Astrocyte (in vitro differentiated cells and primary cell): ENCODE data around the gene FAM168B. TPM values are rescaled to one million over a fixed set of nuclear protein-coding genes. Genes with fewer than 3 reads are reported as not detected.
A peak's percentile ranks its signal among the peaks of the same experiment; 100 is the strongest.

Experiments
- DNase-seq: peaks from one replicate; pipeline ENCODE4 v3.0.0-alpha.2; 2010; ENCODE audit warnings: low read depth
- FAIRE-seq: peaks from 2 replicates; lab custom pipeline; 2011; peaks lifted over from hg19 to GRCh38; lab: Jason Lieb, UNC
- H2AFZ ChIP-seq: 2 replicates; pipeline ENCODE4 v1.6.0; 2012; ENCODE audit warnings: low read depth, low read length, inconsistent platforms
- H3K27ac ChIP-seq: 2 replicates; pipeline ENCODE4 v1.5.1; 2011; ENCODE audit warnings: low read depth, low read length, inconsistent platforms
- H3K27me3 ChIP-seq: 2 replicates; pipeline ENCODE4 v1.6.0; 2011; ENCODE audit warnings: low read length, inconsistent platforms; ENCODE audit not compliant: insufficient read depth
- H3K36me3 ChIP-seq: 2 replicates; pipeline ENCODE4 v1.5.1; 2011; ENCODE audit warnings: low read length, inconsistent platforms; ENCODE audit not compliant: insufficient read depth
- H3K4me1 ChIP-seq: 2 replicates; pipeline ENCODE4 v1.5.1; 2011; ENCODE audit warnings: low read length, inconsistent platforms; ENCODE audit not compliant: insufficient read depth
- H3K4me2 ChIP-seq: 2 replicates; pipeline ENCODE4 v1.6.0; 2012; ENCODE audit warnings: low read length, inconsistent platforms
- H3K4me3 ChIP-seq: 2 replicates; pipeline ENCODE4 v1.5.1; 2011; ENCODE audit warnings: low read depth, mild to moderate bottlenecking, low read length, inconsistent platforms; ENCODE audit not compliant: insufficient read depth
- H3K79me2 ChIP-seq: 2 replicates; pipeline ENCODE4 v1.6.0; 2012; ENCODE audit warnings: mild to moderate bottlenecking, low read length, inconsistent platforms; ENCODE audit not compliant: insufficient read depth
- H3K9ac ChIP-seq: 2 replicates; pipeline ENCODE4 v1.6.0; 2012; ENCODE audit warnings: mild to moderate bottlenecking, low read length, inconsistent platforms
- H3K9me3 ChIP-seq: 2 replicates; pipeline ENCODE4 v1.5.1; 2012; ENCODE audit warnings: low read depth, mild to moderate bottlenecking, low read length, inconsistent platforms; ENCODE audit not compliant: insufficient read depth
- H4K20me1 ChIP-seq: 2 replicates; pipeline ENCODE4 v1.6.0; 2012; ENCODE audit warnings: low read length, inconsistent platforms; ENCODE audit not compliant: insufficient read depth
- H3K27ac Mint-ChIP-seq: one replicate; pipeline ENCODE4 v1.8.0; 2021; ENCODE audit warnings: mild to moderate bottlenecking, mixed read lengths; ENCODE audit not compliant: unreplicated experiment
- H3K27me3 Mint-ChIP-seq: one replicate; pipeline ENCODE4 v1.8.0; 2021; ENCODE audit warnings: low read depth, mixed read lengths; ENCODE audit not compliant: unreplicated experiment
- H3K36me3 Mint-ChIP-seq: one replicate; pipeline ENCODE4 v1.8.0; 2021; ENCODE audit warnings: low read depth, mixed read lengths; ENCODE audit not compliant: unreplicated experiment
- H3K4me1 Mint-ChIP-seq: one replicate; pipeline ENCODE4 v1.8.0; 2021; ENCODE audit warnings: low read depth, mixed read lengths; ENCODE audit not compliant: unreplicated experiment
- H3K4me3 Mint-ChIP-seq: one replicate; pipeline ENCODE4 v1.8.0; 2021; ENCODE audit warnings: mild to moderate bottlenecking, moderate library complexity, mixed read lengths; ENCODE audit not compliant: unreplicated experiment
- H3K9me3 Mint-ChIP-seq: one replicate; pipeline ENCODE4 v1.8.0; 2021; ENCODE audit warnings: mild to moderate bottlenecking, mixed read lengths; ENCODE audit not compliant: unreplicated experiment
- EZH2 ChIP-seq: IDR thresholded peaks from 2 replicates; pipeline ENCODE4 v1.6.1; 2012; ENCODE audit warnings: mild to moderate bottlenecking, low read length, inconsistent platforms; ENCODE audit not compliant: insufficient read depth
- total RNA-seq: library from RNA; stranded (reverse); gene quantifications from 2 replicates; pipeline ENCODE4 v1.2.1, GENCODE V29; 2021
- TF ChIP-seq, protein P1 (sequence below): IDR thresholded peaks from 2 replicates; pipeline ENCODE4 v1.5.1; 2011; ENCODE audit warnings: low read depth, mild to moderate bottlenecking, inconsistent platforms, low read length, moderate library complexity; ENCODE audit not compliant: insufficient read depth

The FAM168B gene
- total RNA-seq, 1 donor from 2014 or later = 117 TPM

DNA sequence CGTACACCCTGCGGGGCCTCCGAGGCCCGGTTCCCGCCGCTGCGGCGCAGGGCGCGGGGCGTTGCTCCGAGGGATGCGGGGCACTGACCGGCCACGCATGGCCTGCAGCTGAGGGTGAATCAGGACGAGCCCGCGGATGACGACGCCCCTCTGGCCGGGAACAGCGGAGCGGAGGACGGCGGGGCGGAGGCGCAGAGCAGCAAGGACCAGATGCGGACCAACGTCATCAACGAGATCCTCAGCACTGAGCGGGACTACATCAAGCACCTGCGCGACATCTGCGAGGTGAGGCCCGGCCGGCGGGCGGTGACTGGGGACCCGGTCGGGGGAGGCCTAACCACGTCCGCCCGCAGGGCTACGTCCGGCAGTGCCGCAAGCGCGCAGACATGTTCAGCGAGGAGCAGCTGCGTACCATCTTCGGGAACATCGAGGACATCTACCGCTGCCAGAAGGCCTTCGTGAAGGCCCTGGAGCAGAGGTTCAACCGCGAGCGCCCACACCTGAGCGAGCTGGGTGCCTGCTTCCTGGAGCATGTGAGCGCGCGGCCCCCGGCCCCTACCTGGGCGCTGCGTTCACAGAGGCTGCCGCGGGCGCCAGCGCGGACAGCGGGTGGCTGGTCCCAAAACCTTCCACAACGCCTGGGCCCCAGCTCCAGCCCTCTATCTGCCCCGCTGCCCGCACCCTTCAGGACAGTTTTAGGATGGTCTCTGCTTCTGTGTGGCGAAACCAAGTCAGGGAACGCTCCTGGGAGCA lies 53.2 kb downstream of the FAM168B start:
- Mint-ChIP-seq H3K4me3 (no peak overlapping the region), H3K4me1 (peaks cover 5% of the 10 kb centered on the region), H3K27ac (no peak overlapping the region), H3K27me3 (peaks cover 20% of the 10 kb centered on the region), H3K36me3 (peaks cover 2% of the 10 kb centered on the region), H3K9me3 (no peaks in the 10 kb centered on the region)
- DNase-seq (no peak), FAIRE-seq (no peak)
- Histone ChIP-seq H3K79me2 (no peaks in the 10 kb centered on the region), H2AFZ (no peak overlapping the region), H4K20me1 (peaks cover 26% of the 10 kb centered on the region), H3K9ac (no peak overlapping the region), H3K4me2 (peak overlapping the region; percentile 52), H3K9me3 (no peaks in the 10 kb centered on the region), H3K4me3 (no peak overlapping the region), H3K4me1 (no peaks in the 10 kb centered on the region), H3K27me3 (peaks cover 9% of the 10 kb centered on the region), H3K27ac (no peak overlapping the region), H3K36me3 (no peaks in the 10 kb centered on the region)
- TF ChIP-seq, protein P1, sequence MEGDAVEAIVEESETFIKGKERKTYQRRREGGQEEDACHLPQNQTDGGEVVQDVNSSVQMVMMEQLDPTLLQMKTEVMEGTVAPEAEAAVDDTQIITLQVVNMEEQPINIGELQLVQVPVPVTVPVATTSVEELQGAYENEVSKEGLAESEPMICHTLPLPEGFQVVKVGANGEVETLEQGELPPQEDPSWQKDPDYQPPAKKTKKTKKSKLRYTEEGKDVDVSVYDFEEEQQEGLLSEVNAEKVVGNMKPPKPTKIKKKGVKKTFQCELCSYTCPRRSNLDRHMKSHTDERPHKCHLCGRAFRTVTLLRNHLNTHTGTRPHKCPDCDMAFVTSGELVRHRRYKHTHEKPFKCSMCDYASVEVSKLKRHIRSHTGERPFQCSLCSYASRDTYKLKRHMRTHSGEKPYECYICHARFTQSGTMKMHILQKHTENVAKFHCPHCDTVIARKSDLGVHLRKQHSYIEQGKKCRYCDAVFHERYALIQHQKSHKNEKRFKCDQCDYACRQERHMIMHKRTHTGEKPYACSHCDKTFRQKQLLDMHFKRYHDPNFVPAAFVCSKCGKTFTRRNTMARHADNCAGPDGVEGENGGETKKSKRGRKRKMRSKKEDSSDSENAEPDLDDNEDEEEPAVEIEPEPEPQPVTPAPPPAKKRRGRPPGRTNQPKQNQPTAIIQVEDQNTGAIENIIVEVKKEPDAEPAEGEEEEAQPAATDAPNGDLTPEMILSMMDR = no peak
- TF ChIP-seq EZH2 = peak; percentile 56

DNA sequence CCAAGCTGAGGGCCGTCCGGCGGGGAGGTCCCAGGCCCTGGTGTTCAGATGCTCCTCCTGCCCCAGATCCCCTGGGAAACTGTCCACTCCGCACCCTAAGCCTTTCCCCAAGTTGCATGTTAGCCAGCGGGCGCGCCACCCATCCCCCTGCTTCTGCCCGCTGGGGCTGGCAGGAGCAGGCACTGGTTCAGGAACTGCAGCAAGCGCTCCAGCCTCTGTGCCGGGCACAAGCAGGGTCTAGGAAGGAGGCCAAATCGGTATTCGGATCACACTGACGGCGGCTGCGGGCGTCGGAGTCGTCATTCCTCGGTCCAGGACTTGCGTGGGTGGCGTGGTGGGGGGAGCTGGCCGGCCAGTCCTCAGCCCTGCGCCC lies 53.7 kb downstream of the FAM168B start:
- Mint-ChIP-seq H3K36me3 (peaks cover 2% of the 10 kb centered on the region), H3K27ac (no peak overlapping the region), H3K4me1 (peaks cover 5% of the 10 kb centered on the region), H3K4me3 (no peak overlapping the region), H3K27me3 (peaks cover 20% of the 10 kb centered on the region), H3K9me3 (no peaks in the 10 kb centered on the region)
- Histone ChIP-seq H3K4me1 (no peaks in the 10 kb centered on the region), H2AFZ (no peak overlapping the region), H3K9me3 (no peaks in the 10 kb centered on the region), H3K27me3 (peaks cover 9% of the 10 kb centered on the region), H3K4me2 (peak overlapping the region; percentile 52), H3K27ac (no peak overlapping the region), H3K79me2 (no peaks in the 10 kb centered on the region), H3K36me3 (no peaks in the 10 kb centered on the region), H3K4me3 (no peak overlapping the region), H3K9ac (no peak overlapping the region), H4K20me1 (peaks cover 24% of the 10 kb centered on the region)
- DNase-seq (no peak), FAIRE-seq (no peak)
- TF ChIP-seq EZH2 = no peak
- TF ChIP-seq, protein P1 = no peak

DNA sequence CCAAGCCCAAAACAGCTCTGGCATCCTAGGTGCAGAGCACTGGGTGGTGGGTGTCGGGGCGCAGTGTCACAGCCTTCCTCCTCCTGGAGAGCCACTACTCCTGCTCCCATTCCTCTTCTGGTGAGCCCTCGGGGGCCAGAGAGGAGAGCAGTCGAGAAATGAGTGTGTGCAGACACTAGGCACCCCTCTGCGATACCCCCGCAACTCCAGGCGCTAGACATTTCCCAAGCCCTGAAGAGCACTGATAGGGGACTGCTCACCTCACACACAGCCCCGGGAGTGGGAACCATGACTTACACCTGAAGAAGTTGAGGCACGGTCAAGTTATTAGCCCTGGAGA lies 54.2 kb downstream of the FAM168B start:
- H3K27me3 ChIP-seq = peaks cover 10% of the 10 kb centered on the region
- no peak overlapping the region for H3K4me3 ChIP-seq
- no peak for DNase-seq

More for the DNA sequence above, 54.2 kb downstream of the FAM168B start:
- Histone ChIP-seq H3K27ac (no peak overlapping the region), H3K9ac (no peak overlapping the region), H3K9me3 (no peaks in the 10 kb centered on the region), H3K4me1 (no peaks in the 10 kb centered on the region), H3K36me3 (no peaks in the 10 kb centered on the region), H2AFZ (no peak overlapping the region), H4K20me1 (peaks cover 24% of the 10 kb centered on the region), H3K79me2 (no peaks in the 10 kb centered on the region), H3K4me2 (no peak overlapping the region)
- Mint-ChIP-seq H3K4me1 (peaks cover 5% of the 10 kb centered on the region), H3K27ac (no peak overlapping the region), H3K4me3 (no peak overlapping the region), H3K27me3 (peaks cover 25% of the 10 kb centered on the region), H3K36me3 (peaks cover 2% of the 10 kb centered on the region), H3K9me3 (no peaks in the 10 kb centered on the region)
- no peak for TF ChIP-seq EZH2
- TF ChIP-seq, protein P1 = no peak
- FAIRE-seq = no peak
